ENCODE data around the gene GRIP1. TPM values are rescaled to one million over a fixed set of nuclear protein-coding genes. Genes with fewer than 3 reads are reported as not detected.

GRIP1 gene
- total RNA-seq, 8 experiments from 2014 or later = 4.3 to 81.3 (median 48.7) TPM; not detected in 1

DNA sequence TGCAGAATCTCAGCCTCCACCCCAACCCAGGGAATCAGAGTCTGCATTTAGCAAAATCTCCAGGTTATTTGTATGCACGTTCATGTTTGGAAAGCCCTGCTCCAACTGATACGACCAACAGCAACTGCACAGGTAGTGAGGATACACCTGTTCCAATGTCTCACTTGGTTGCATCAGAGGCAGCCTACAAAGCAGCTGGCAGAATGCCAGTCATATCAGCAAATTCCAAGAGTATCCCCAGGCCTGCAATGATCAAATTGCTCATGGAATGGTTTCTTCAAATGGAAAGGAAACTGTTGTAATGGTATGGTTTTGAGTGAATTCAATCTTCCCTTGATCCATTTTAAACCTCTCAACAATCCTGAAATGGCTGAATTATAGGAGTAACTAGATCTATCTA is 75.4 kb downstream of the GRIP1 start:
- 0 to 100% (median 65%) methylated on average over 1 to 2 of the region's 2 CpGs; no CpG with 5 or more reads in 2 of the 10 experiments for WGBS, 10 experiments
- in situ Hi-C loops (cut with MboI; ENCODE audit: low pct_unique_long_range_greater_than_20kb in 2 of 9, low sequenced_read_pairs in 9 of 9, unreplicated experiment in 9 of 9) = no loop called here
- peak overlapping the region in 1 of 2 donors; percentile 19 for H3K27ac ChIP-seq
- H3K4me1 ChIP-seq (replicated peaks in 1 of 2) = peaks cover 7 to 52% of the 10 kb centered on the region in 2 donors
- no peak for ATAC-seq (replicated peaks in 6 of 8)
- no peak overlapping the region for H3K4me3 ChIP-seq

DNA sequence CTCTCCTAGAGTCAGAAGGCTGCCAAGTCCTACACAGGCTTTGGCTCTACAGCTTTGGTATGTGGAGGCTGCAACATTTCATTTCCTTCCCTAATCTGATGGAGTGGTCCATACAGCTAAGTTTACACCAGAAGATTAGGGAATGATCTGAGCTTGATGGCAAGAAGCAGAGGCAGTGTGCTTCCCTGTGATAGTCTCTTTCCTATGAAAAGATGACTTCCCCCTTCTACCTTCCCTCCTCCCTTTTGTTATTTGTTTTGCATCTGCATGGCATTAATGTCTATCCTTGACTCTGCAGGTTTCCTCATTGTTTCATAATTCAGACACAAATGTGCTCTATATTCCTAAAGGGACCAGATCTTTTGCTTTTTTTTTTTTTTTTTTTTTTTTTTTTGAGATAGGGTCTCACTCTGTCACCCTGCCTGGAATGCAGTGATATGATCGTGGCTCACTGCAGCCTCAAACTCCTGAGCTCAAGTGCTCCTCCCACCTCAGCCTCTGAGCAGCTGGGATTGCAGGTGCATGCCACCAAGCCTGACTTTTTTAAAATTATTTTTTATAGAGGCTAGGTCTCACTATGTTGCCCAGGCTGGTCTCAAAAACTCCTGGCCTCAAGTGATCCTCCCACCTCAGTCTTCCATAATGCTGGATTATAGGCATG is 76.3 kb downstream of the GRIP1 start:
- in situ Hi-C loops (cut with MboI; ENCODE audit: low pct_unique_long_range_greater_than_20kb in 2 of 9, low sequenced_read_pairs in 9 of 9, unreplicated experiment in 9 of 9) = no loop called here
- no peak overlapping the region for H3K27ac ChIP-seq
- no peak overlapping the region for H3K4me3 ChIP-seq
- 0 to 60% (median 17%) methylated on average over 1 of the region's 1 CpG; no CpG with 5 or more reads in 4 of the 10 experiments for WGBS, 10 experiments
- no peak for ATAC-seq (replicated peaks in 6 of 8)
- H3K4me1 ChIP-seq (replicated peaks in 1 of 2) = peaks cover 7 to 47% of the 10 kb centered on the region in 2 donors

- peak overlapping the region in 1 of 2 donors; percentile 36 for H3K27ac ChIP-seq
- peaks cover 7 to 41% of the 10 kb centered on the region in 2 donors for H3K4me1 ChIP-seq (replicated peaks in 1 of 2)
- H3K4me3 ChIP-seq = no peak overlapping the region
- in situ Hi-C loops (cut with MboI; ENCODE audit: low pct_unique_long_range_greater_than_20kb in 2 of 9, low sequenced_read_pairs in 9 of 9, unreplicated experiment in 9 of 9) = no loop called here
- peak in 5 of 8 experiments; percentile 41 to 62 (median 53) for ATAC-seq (replicated peaks in 6 of 8)
- 67 to 77% (median 69%) methylated on average over 1 to 2 of the region's 2 CpGs; no CpG with 5 or more reads in 6 of the 10 experiments for WGBS, 10 experiments
Measured at GRCh38 chr12:66600903-66601302, 78.0 kb downstream of the GRIP1 start.

DNA sequence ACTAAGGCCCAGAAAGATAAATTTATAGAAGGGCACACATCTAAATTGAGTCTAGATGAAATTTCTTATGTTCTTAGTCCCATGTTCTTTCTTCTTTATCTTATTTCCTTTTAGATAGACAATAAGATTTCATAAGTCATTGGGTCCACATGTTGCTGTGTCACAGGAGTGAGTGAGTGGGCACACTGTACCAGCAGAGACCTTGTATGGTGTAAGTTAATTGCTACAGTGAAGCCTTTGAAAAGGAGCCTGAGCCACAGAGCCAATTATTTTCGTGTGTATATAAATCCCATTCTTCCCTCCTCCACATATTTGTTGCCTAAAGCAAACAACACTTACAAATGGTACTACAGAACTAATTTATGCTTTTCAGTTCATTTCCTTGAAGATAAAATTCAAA is 79.1 kb downstream of the GRIP1 start:
- peak in 1 of 8 experiments; percentile 15 for ATAC-seq (replicated peaks in 6 of 8)
- Histone ChIP-seq H3K27ac (no peak overlapping the region), H3K4me1 (replicated peaks in 1 of 2) (peaks cover 7 to 38% of the 10 kb centered on the region in 2 donors), H3K4me3 (no peak overlapping the region)
- in situ Hi-C loops (cut with MboI; ENCODE audit: low pct_unique_long_range_greater_than_20kb in 2 of 9, low sequenced_read_pairs in 9 of 9, unreplicated experiment in 9 of 9) = no loop called here
- WGBS, 10 experiments = 0 to 100% (median 79%) methylated on average over 1 of the region's 1 CpG; no CpG with 5 or more reads in 4 of the 10 experiments

- Histone ChIP-seq H3K27ac (no peak overlapping the region), H3K4me1 (replicated peaks in 1 of 2) (peaks cover 7 to 38% of the 10 kb centered on the region in 2 donors), H3K4me3 (no peak overlapping the region)
- no peak for ATAC-seq (replicated peaks in 6 of 8)
- 0 to 100% (median 96%) methylated on average over 1 to 2 of the region's 2 CpGs; no CpG with 5 or more reads in 2 of the 10 experiments for WGBS, 10 experiments
- in situ Hi-C loops (cut with MboI; ENCODE audit: low pct_unique_long_range_greater_than_20kb in 2 of 9, low sequenced_read_pairs in 9 of 9, unreplicated experiment in 9 of 9) = no loop called here
Measured at GRCh38 chr12:66598608-66599007, 80.3 kb downstream of the GRIP1 start.

DNA sequence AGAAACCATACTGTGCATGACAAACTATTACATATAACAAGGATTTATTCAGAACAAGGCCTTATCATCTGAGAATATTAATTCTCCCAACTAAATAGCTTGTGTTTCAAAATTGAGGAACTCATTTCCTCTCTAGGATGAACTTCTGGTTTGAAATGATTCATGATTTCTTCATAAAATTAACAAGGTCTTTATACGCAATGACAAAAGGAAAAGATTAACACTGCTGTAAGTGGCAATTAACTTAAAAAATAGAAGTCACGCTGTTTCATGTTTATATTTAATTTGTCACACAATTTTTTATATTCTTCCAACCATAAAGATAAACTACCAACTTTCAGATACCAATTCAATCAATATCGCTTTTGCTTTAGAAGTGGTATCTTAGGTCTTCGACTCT is 80.8 kb downstream of the GRIP1 start:
- no peak overlapping the region for H3K4me3 ChIP-seq
- H3K27ac ChIP-seq = no peak overlapping the region
- in situ Hi-C loops (cut with MboI; ENCODE audit: low pct_unique_long_range_greater_than_20kb in 2 of 9, low sequenced_read_pairs in 9 of 9, unreplicated experiment in 9 of 9) = no loop called here
- 16 to 100% (median 74%) methylated on average over 3 to 4 of the region's 4 CpGs; no CpG with 5 or more reads in 1 of the 10 experiments for WGBS, 10 experiments
- H3K4me1 ChIP-seq (replicated peaks in 1 of 2) = peaks cover 7 to 34% of the 10 kb centered on the region in 2 donors
- ATAC-seq (replicated peaks in 6 of 8) = no peak

GRCh38 chr12:66596199-66596598 is 82.7 kb downstream of the GRIP1 start:
- ATAC-seq (replicated peaks in 6 of 8) = peak in 2 of 8 experiments; percentile 32 to 43
- no peak overlapping the region for H3K4me3 ChIP-seq
- H3K27ac ChIP-seq = no peak overlapping the region
- 0 to 83% (median 66%) methylated on average over 1 to 2 of the region's 2 CpGs; no CpG with 5 or more reads in 2 of the 10 experiments for WGBS, 10 experiments
- in situ Hi-C loops (cut with MboI; ENCODE audit: low pct_unique_long_range_greater_than_20kb in 2 of 9, low sequenced_read_pairs in 9 of 9, unreplicated experiment in 9 of 9) = no loop called here
- peaks cover 6 to 25% of the 10 kb centered on the region in 2 donors for H3K4me1 ChIP-seq (replicated peaks in 1 of 2)

DNA sequence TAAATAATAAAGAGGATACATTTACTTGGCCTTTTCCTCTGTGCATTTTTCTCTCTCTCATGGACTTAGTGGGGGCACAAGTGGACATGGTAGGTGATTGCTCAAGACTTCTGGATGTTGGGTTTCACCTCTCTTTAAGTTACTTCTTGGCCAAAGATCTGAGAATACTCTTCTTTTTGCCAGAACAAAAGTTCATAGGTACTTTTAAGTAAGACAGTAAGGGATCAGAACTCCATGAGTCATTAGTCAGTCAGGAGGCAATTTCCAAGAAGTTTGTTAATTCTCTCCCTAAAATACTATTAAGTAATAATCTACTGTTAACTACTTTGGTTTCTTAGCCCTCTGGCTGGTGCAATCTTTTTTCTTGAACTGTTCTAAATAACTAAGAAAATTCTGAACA is 84.2 kb downstream of the GRIP1 start:
- H3K4me1 ChIP-seq (replicated peaks in 1 of 2) = peaks cover 9 to 16% of the 10 kb centered on the region in 2 donors
- ATAC-seq (replicated peaks in 6 of 8) = no peak
- in situ Hi-C loops (cut with MboI; ENCODE audit: low pct_unique_long_range_greater_than_20kb in 2 of 9, low sequenced_read_pairs in 9 of 9, unreplicated experiment in 9 of 9) = no loop called here
- H3K4me3 ChIP-seq = no peak overlapping the region
- no peak overlapping the region for H3K27ac ChIP-seq

DNA sequence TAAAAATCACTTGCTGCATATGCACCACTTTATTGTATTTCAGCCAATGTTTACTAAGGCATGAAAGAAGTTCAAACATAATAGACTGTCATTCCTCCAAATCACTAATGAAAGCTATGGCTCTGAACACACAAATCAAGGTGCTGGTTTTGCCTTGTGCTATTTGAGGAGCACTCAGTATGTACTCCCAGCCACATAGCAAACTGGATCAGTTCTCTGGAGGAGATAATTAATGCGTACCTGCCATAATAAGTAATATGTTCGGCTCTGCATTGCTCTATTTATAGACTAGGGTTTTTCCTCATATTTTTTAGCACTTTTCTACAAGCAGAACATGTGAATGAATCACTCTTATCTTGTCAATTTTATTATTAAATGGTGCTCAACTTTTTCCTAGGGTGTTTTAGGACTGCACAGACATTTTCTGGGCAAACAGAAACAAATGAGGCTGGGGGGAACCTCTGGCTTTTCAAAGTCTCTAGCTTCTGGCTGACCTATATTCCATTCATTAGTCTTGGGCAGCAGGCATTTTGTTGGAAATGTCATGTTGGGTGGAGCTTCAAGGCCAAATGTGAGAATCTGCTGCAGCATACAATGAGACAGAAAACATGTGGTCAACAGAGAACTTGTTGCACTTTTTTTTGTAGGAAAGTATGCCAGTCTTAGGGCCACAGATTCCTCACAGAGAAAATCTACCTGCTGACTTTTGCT is 88.4 kb downstream of the GRIP1 start:
- ATAC-seq (replicated peaks in 6 of 8) = peak in 4 of 8 experiments; percentile 45 to 69 (median 51)
- 7 to 100% (median 86%) methylated on average over 1 to 2 of the region's 2 CpGs; no CpG with 5 or more reads in 1 of the 10 experiments for WGBS, 10 experiments
- Histone ChIP-seq H3K4me1 (replicated peaks in 1 of 2) (peaks cover 6 to 9% of the 10 kb centered on the region in 2 donors), H3K27ac (no peak overlapping the region), H3K4me3 (no peak overlapping the region)
- in situ Hi-C loops (cut with MboI; ENCODE audit: low pct_unique_long_range_greater_than_20kb in 2 of 9, low sequenced_read_pairs in 9 of 9, unreplicated experiment in 9 of 9) = no loop called here

- Histone ChIP-seq H3K4me1 (replicated peaks in 1 of 2) (peaks cover 6 to 9% of the 10 kb centered on the region in 2 donors), H3K4me3 (no peak overlapping the region), H3K27ac (no peak overlapping the region)
- WGBS, 10 experiments = 24 to 87% (median 64%) methylated on average over 2 to 3 of the region's 3 CpGs; no CpG with 5 or more reads in 1 of the 10 experiments
- in situ Hi-C loops (cut with MboI; ENCODE audit: low pct_unique_long_range_greater_than_20kb in 2 of 9, low sequenced_read_pairs in 9 of 9, unreplicated experiment in 9 of 9) = no loop called here
- no peak for ATAC-seq (replicated peaks in 6 of 8)
Measured at GRCh38 chr12:66589095-66589494, 89.8 kb downstream of the GRIP1 start.

DNA sequence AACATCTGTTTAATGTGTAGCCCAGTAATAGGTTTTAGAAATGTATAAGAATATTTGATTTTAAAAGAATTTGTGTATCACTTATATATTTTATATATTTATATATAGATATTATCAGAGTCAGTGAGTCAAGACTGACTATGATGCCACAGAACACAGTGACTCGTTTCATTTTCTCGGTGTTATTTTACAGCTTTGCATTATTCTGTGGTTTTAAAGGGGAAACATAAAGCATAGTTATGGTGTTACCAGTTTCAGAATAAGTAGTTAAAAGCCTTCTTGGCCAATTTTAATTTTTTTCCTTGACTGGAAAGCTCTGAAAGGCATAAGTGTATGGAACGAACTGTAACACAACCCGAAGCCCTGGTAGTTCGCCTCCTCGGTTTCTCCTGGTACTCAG is 91.0 kb downstream of the GRIP1 start:
- Histone ChIP-seq H3K4me3 (no peak overlapping the region), H3K27ac (no peak overlapping the region), H3K4me1 (replicated peaks in 1 of 2) (peaks cover 6 to 9% of the 10 kb centered on the region in 2 donors)
- no peak for ATAC-seq (replicated peaks in 6 of 8)
- in situ Hi-C loops (cut with MboI; ENCODE audit: low pct_unique_long_range_greater_than_20kb in 2 of 9, low sequenced_read_pairs in 9 of 9, unreplicated experiment in 9 of 9) = no loop called here
- WGBS, 10 experiments = 40 to 92% (median 77%) methylated on average over 3 to 6 of the region's 6 CpGs; no CpG with 5 or more reads in 2 of the 10 experiments

DNA sequence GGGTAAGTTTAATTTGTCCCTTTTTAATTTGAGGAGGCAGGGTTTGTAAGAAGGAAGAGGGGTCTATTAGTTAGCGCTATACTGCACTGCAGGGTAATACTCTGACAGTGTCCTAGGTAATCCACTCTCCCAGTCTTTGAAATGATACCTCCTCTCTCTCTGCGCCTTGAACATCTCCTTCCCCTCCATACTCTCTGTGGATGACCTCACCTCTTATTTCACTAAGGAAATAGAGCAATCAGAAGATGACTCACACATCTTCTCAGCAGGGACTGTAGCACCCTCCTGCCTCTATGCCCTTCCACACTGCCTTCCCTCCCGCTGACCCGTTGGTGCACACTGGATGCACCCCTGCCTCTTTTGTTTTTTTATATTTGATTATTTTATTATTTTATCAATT is 94.2 kb downstream of the GRIP1 start:
- in situ Hi-C loops (cut with MboI; ENCODE audit: low pct_unique_long_range_greater_than_20kb in 2 of 9, low sequenced_read_pairs in 9 of 9, unreplicated experiment in 9 of 9) = no loop called here
- H3K4me1 ChIP-seq (replicated peaks in 1 of 2) = no peaks in the 10 kb centered on the region

GRCh38 chr12:66573605-66574004 is 105.3 kb downstream of the GRIP1 start:
- 24 to 100% (median 78%) methylated on average over 1 to 5 of the region's 5 CpGs; no CpG with 5 or more reads in 4 of the 10 experiments for WGBS, 10 experiments
- in situ Hi-C loops (cut with MboI; ENCODE audit: low pct_unique_long_range_greater_than_20kb in 2 of 9, low sequenced_read_pairs in 9 of 9, unreplicated experiment in 9 of 9) = no loop called here
- Histone ChIP-seq H3K4me3 (no peak overlapping the region), H3K27ac (no peak overlapping the region), H3K4me1 (replicated peaks in 1 of 2) (no peaks in the 10 kb centered on the region)
- ATAC-seq (replicated peaks in 6 of 8) = no peak

More for the DNA sequence above, 94.2 kb downstream of the GRIP1 start:
- no peak overlapping the region for H3K27ac ChIP-seq
- ATAC-seq (replicated peaks in 6 of 8) = peak in 3 of 8 experiments; percentile 37 to 50 (median 50)
- 20 to 100% (median 90%) methylated on average over 1 to 4 of the region's 4 CpGs; no CpG with 5 or more reads in 2 of the 10 experiments for WGBS, 10 experiments
- H3K4me3 ChIP-seq = no peak overlapping the region

All from motor neuron (in vitro differentiated cells).